ENCODE measurements around the gene GMPR2. TPM values are rescaled to one million over a fixed set of nuclear protein-coding genes. Genes with fewer than 3 reads are reported as not detected.

GMPR2 gene
- total RNA-seq, 4 donors from 2014 or later: 25.4 to 49.7 (median 47.8) TPM

- no peak for DNase-seq (ENCODE audit: low spot score in 2 of 2)
- Histone ChIP-seq H3K27ac (no peak overlapping the region), H3K9me3 (no peaks in the 10 kb centered on the region), H3K4me3 (no peak overlapping the region), H3K36me3 (peaks cover 39% of the 10 kb centered on the region), H3K4me1 (peaks cover 47% of the 10 kb centered on the region), H3K27me3 (no peaks in the 10 kb centered on the region)
- TF ChIP-seq EP300 (IDR thresholded peaks at IDR 0.05) (no peak), POLR2A (IDR thresholded peaks at IDR 0.05) (no peak), POLR2AphosphoS5 (IDR thresholded peaks at IDR 0.05) (no peak)
- WGBS: 85% methylated on average over 10 of the region's 10 CpGs
Measured at GRCh38 chr14:24190416-24190815, 42.3 kb upstream of the GMPR2 start.

- DNase-seq (ENCODE audit: low spot score in 2 of 2): no peak
- no peak overlapping the region for H3K4me3 ChIP-seq
- TF ChIP-seq CTCF (IDR thresholded peaks at IDR 0.05) (no peak), EP300 (IDR thresholded peaks at IDR 0.05) (no peak), POLR2AphosphoS5 (IDR thresholded peaks at IDR 0.05) (no peak), POLR2A (IDR thresholded peaks at IDR 0.05) (no peak)
- H3K4me1 ChIP-seq: peaks cover 57% of the 10 kb centered on the region
- WGBS: 94% methylated on average over 15 of the region's 15 CpGs
- no peaks in the 10 kb centered on the region for H3K9me3 ChIP-seq
- H3K27ac ChIP-seq: no peak overlapping the region
- H3K27me3 ChIP-seq: no peaks in the 10 kb centered on the region
- peaks cover 25% of the 10 kb centered on the region for H3K36me3 ChIP-seq
Measured at GRCh38 chr14:24192933-24193332, 39.8 kb upstream of the GMPR2 start.

GRCh38 chr14:24194186-24194872, 38.4 kb upstream of the GMPR2 start:
- TF ChIP-seq CTCF (IDR thresholded peaks at IDR 0.05): no peak
- no peak for TF ChIP-seq EP300 (IDR thresholded peaks at IDR 0.05)
- no peak for TF ChIP-seq POLR2A (IDR thresholded peaks at IDR 0.05)
- TF ChIP-seq POLR2AphosphoS5 (IDR thresholded peaks at IDR 0.05): no peak
- Histone ChIP-seq H3K36me3 (peaks cover 25% of the 10 kb centered on the region), H3K27me3 (no peaks in the 10 kb centered on the region), H3K9me3 (no peaks in the 10 kb centered on the region), H3K27ac (peak overlapping the region; percentile 97), H3K4me3 (peak overlapping the region; percentile 99), H3K4me1 (peaks cover 51% of the 10 kb centered on the region)
- no peak for DNase-seq (ENCODE audit: low spot score in 2 of 2)
- 72% methylated on average over 7 of the region's 7 CpGs for WGBS

GRCh38 chr14:24194873-24195185, 37.9 kb upstream of the GMPR2 start:
- no peaks in the 10 kb centered on the region for H3K9me3 ChIP-seq
- peak overlapping the region; percentile 99 for H3K4me3 ChIP-seq
- DNase-seq (ENCODE audit: low spot score in 2 of 2): no peak
- TF ChIP-seq EP300 (IDR thresholded peaks at IDR 0.05) (no peak), POLR2A (IDR thresholded peaks at IDR 0.05) (no peak), POLR2AphosphoS5 (IDR thresholded peaks at IDR 0.05) (no peak), CTCF (IDR thresholded peaks at IDR 0.05) (no peak)
- peaks cover 25% of the 10 kb centered on the region for H3K36me3 ChIP-seq
- H3K4me1 ChIP-seq: peaks cover 47% of the 10 kb centered on the region
- H3K27me3 ChIP-seq: no peaks in the 10 kb centered on the region
- WGBS: 26% methylated on average over 7 of the region's 8 CpGs
- peak overlapping the region; percentile 97 for H3K27ac ChIP-seq

GRCh38 chr14:24195186-24196070, 37.3 kb upstream of the GMPR2 start, which contains the start of gene TM9SF1:
TM9SF1 (minus strand) TSS chr14:24195441; CDS start chr14:24195019, 422 bp downstream.
- WGBS: 1% methylated on average over 10 of the region's 89 CpGs
- Histone ChIP-seq H3K36me3 (peaks cover 23% of the 10 kb centered on the region), H3K27me3 (no peaks in the 10 kb centered on the region), H3K9me3 (no peaks in the 10 kb centered on the region), H3K27ac (peak within 1 kb of the TSS; percentile 97), H3K4me1 (peaks cover 47% of the 10 kb centered on the region), H3K4me3 (peak within 1 kb of the TSS; percentile 99)
- DNase-seq (ENCODE audit: low spot score in 2 of 2): peak; percentile 92 to 94
- TF ChIP-seq CTCF (IDR thresholded peaks at IDR 0.05) (no peak), POLR2A (IDR thresholded peaks at IDR 0.05) (peak; percentile 40 to 48), POLR2AphosphoS5 (IDR thresholded peaks at IDR 0.05) (peak; percentile 75 to 93 (median 81))

Measured in suprapubic skin (tissue), 4 donors.